ENCODE results near the gene LPAR5. TPM values are rescaled to one million over a fixed set of nuclear protein-coding genes. Genes with fewer than 3 reads are reported as not detected.

Gene LPAR5
- total RNA-seq, 2 experiments from 2014 or later = 2.8 to 3.0 TPM

GRCh38 chr12:6582196-6582595, 53.6 kb downstream of the LPAR5 start:
- H3K27ac Mint-ChIP-seq = no peak overlapping the region

GRCh38 chr12:6575648-6576047, 60.1 kb downstream of the LPAR5 start:
- H3K4me3 ChIP-seq (ENCODE audit: low read length) = no peak overlapping the region
- H3K9me3 ChIP-seq (ENCODE audit: control insufficient read depth in 1 of 2, insufficient read depth in 1 of 2, low read length in 2 of 2) = no peaks in the 10 kb centered on the region
- no peaks in the 10 kb centered on the region for H3K27me3 ChIP-seq (ENCODE audit: control insufficient read depth in 1 of 2, insufficient read depth in 2 of 2, low read length in 2 of 2)
- no peak for ATAC-seq (ENCODE audit: poor library complexity)
- POLR2A ChIA-PET = no interaction called here
- CTCF ChIA-PET = no interaction called here
- H3K4me1 ChIP-seq (ENCODE audit: insufficient read depth, low read length) = peaks cover 3% of the 10 kb centered on the region
- no peaks in the 10 kb centered on the region for H3K27me3 Mint-ChIP-seq
- no peak overlapping the region for H3K27ac ChIP-seq (ENCODE audit: low read depth in 1 of 2, low read length in 2 of 2)
- peaks cover 88% of the 10 kb centered on the region for H3K36me3 ChIP-seq (ENCODE audit: insufficient read depth, low read length)
- intact Hi-C loops (cut with DNase I, micrococcal nuclease) = no loop called here
- no peak overlapping the region for H3K27ac Mint-ChIP-seq
- no peak for DNase-seq
- H3K9me3 Mint-ChIP-seq = no peaks in the 10 kb centered on the region
- H3K4me3 Mint-ChIP-seq = no peak overlapping the region
- TF ChIP-seq CTCF (IDR thresholded peaks at IDR 0.05) = no peak
- H3K4me1 Mint-ChIP-seq (ENCODE audit: low read depth) = no peaks in the 10 kb centered on the region
- peaks cover 81% of the 10 kb centered on the region for H3K36me3 Mint-ChIP-seq (ENCODE audit: low read depth)

More at GRCh38 chr12:6582196-6582595, 53.6 kb downstream of the LPAR5 start:
- H3K9me3 Mint-ChIP-seq = no peaks in the 10 kb centered on the region
- POLR2A ChIA-PET = no interaction called here
- Histone ChIP-seq H3K4me1 (ENCODE audit: insufficient read depth, low read length) (no peaks in the 10 kb centered on the region), H3K9me3 (ENCODE audit: control insufficient read depth in 1 of 2, insufficient read depth in 1 of 2, low read length in 2 of 2) (no peaks in the 10 kb centered on the region), H3K4me3 (ENCODE audit: low read length) (no peak overlapping the region), H3K36me3 (ENCODE audit: insufficient read depth, low read length) (peaks cover 81% of the 10 kb centered on the region), H3K27me3 (ENCODE audit: control insufficient read depth in 1 of 2, insufficient read depth in 2 of 2, low read length in 2 of 2) (no peaks in the 10 kb centered on the region), H3K27ac (ENCODE audit: low read depth in 1 of 2, low read length in 2 of 2) (no peak overlapping the region)
- peaks cover 76% of the 10 kb centered on the region for H3K36me3 Mint-ChIP-seq (ENCODE audit: low read depth)
- no peaks in the 10 kb centered on the region for H3K27me3 Mint-ChIP-seq
- H3K4me3 Mint-ChIP-seq = no peak overlapping the region
- no peaks in the 10 kb centered on the region for H3K4me1 Mint-ChIP-seq (ENCODE audit: low read depth)
- intact Hi-C loops (cut with DNase I, micrococcal nuclease) = no loop called here
- no peak for DNase-seq
- no peak for ATAC-seq (ENCODE audit: poor library complexity)
- TF ChIP-seq CTCF (IDR thresholded peaks at IDR 0.05) = no peak
- CTCF ChIA-PET = no interaction called here

- Histone ChIP-seq H3K27me3 (ENCODE audit: control insufficient read depth in 1 of 2, insufficient read depth in 2 of 2, low read length in 2 of 2) (no peaks in the 10 kb centered on the region), H3K4me1 (ENCODE audit: insufficient read depth, low read length) (peaks cover 11% of the 10 kb centered on the region), H3K4me3 (ENCODE audit: low read length) (no peak overlapping the region), H3K36me3 (ENCODE audit: insufficient read depth, low read length) (peaks cover 92% of the 10 kb centered on the region), H3K27ac (ENCODE audit: low read depth in 1 of 2, low read length in 2 of 2) (no peak overlapping the region), H3K9me3 (ENCODE audit: control insufficient read depth in 1 of 2, insufficient read depth in 1 of 2, low read length in 2 of 2) (no peaks in the 10 kb centered on the region)
- no peak for DNase-seq
- Mint-ChIP-seq H3K27ac (no peak overlapping the region), H3K9me3 (no peaks in the 10 kb centered on the region), H3K4me3 (no peak overlapping the region), H3K4me1 (ENCODE audit: low read depth) (peaks cover 8% of the 10 kb centered on the region), H3K36me3 (ENCODE audit: low read depth) (peaks cover 82% of the 10 kb centered on the region), H3K27me3 (no peaks in the 10 kb centered on the region)
- ChIA-PET POLR2A (no interaction called here), CTCF (no interaction called here)
- no peak for ATAC-seq (ENCODE audit: poor library complexity)
- intact Hi-C loops (cut with DNase I, micrococcal nuclease) = no loop called here
- no peak for TF ChIP-seq CTCF (IDR thresholded peaks at IDR 0.05)
Observed at GRCh38 chr12:6574576-6575295, 61.0 kb downstream of the LPAR5 start.

Data from CD4-positive, alpha-beta T cell (primary cell).